ENCODE data around the gene UBE2Q1.

Gene UBE2Q1

GRCh38 chr1:154552036-154552435 lies 6.4 kb downstream of the UBE2Q1 start:
- H3K4me2 ChIP-seq, result no peak overlapping the region
- no peak overlapping the region for H3K9ac ChIP-seq
- peaks cover 17% of the 10 kb centered on the region for H3K4me1 ChIP-seq
- H3K27ac ChIP-seq, result no peak overlapping the region
- TF ChIP-seq Cebpa-rat (IDR thresholded peaks at IDR 0.05), result no peak
- peaks cover 91% of the 10 kb centered on the region for H4K20me1 ChIP-seq
- H3K9me3 ChIP-seq, result no peaks in the 10 kb centered on the region
- H3K36me3 ChIP-seq, result peaks cover 87% of the 10 kb centered on the region
- no peak overlapping the region for H3K4me3 ChIP-seq
- no peaks in the 10 kb centered on the region for H3K27me3 ChIP-seq

- Histone ChIP-seq H4K20me1 (peaks cover 86% of the 10 kb centered on the region), H3K36me3 (peaks cover 85% of the 10 kb centered on the region), H3K9me3 (no peaks in the 10 kb centered on the region), H3K4me2 (no peak overlapping the region), H3K4me3 (no peak overlapping the region), H3K4me1 (peaks cover 11% of the 10 kb centered on the region), H3K9ac (no peak overlapping the region), H3K27me3 (no peaks in the 10 kb centered on the region), H3K27ac (no peak overlapping the region)
- TF ChIP-seq Cebpa-rat (IDR thresholded peaks at IDR 0.05), result no peak
Measured at GRCh38 chr1:154551474-154551873, 7.0 kb downstream of the UBE2Q1 start.

GRCh38 chr1:154550657-154551056 lies 7.8 kb downstream of the UBE2Q1 start:
- H3K27ac ChIP-seq, result no peak overlapping the region
- peaks cover 78% of the 10 kb centered on the region for H4K20me1 ChIP-seq
- no peaks in the 10 kb centered on the region for H3K9me3 ChIP-seq
- H3K4me1 ChIP-seq, result 0 out of 2 replicates have a peak, but pooled peaks cover 4% of the 10 kb centered on the region
- TF ChIP-seq Cebpa-rat (IDR thresholded peaks at IDR 0.05), result no peak
- no peak overlapping the region for H3K4me3 ChIP-seq
- no peak overlapping the region for H3K4me2 ChIP-seq
- H3K27me3 ChIP-seq, result no peaks in the 10 kb centered on the region
- no peak overlapping the region for H3K9ac ChIP-seq
- H3K36me3 ChIP-seq, result peaks cover 77% of the 10 kb centered on the region

- Histone ChIP-seq H4K20me1 (peaks cover 72% of the 10 kb centered on the region), H3K27me3 (no peaks in the 10 kb centered on the region), H3K9me3 (no peaks in the 10 kb centered on the region), H3K27ac (no peak overlapping the region), H3K4me2 (no peak overlapping the region), H3K9ac (no peak overlapping the region), H3K4me1 (0 out of 2 replicates have a peak, but pooled peaks cover 5% of the 10 kb centered on the region), H3K4me3 (no peak overlapping the region), H3K36me3 (peaks cover 71% of the 10 kb centered on the region)
- no peak for TF ChIP-seq Cebpa-rat (IDR thresholded peaks at IDR 0.05)
Measured at GRCh38 chr1:154550070-154550469, 8.4 kb downstream of the UBE2Q1 start.

GRCh38 chr1:154549202-154549770 lies 9.2 kb downstream of the UBE2Q1 start:
- H3K4me3 ChIP-seq, result no peak overlapping the region
- H3K9ac ChIP-seq, result 0 out of 2 replicates have a peak overlapping the region, but pooled peaks have one; percentile 5
- no peak overlapping the region for H3K27ac ChIP-seq
- TF ChIP-seq Cebpa-rat (IDR thresholded peaks at IDR 0.05), result no peak
- H4K20me1 ChIP-seq, result peaks cover 65% of the 10 kb centered on the region
- peaks cover 63% of the 10 kb centered on the region for H3K36me3 ChIP-seq
- no peak overlapping the region; the same call in 1 of the 2 replicates for H3K4me2 ChIP-seq
- 0 out of 2 replicates have a peak, but pooled peaks cover 9% of the 10 kb centered on the region for H3K4me1 ChIP-seq
- H3K27me3 ChIP-seq, result no peaks in the 10 kb centered on the region
- no peaks in the 10 kb centered on the region for H3K9me3 ChIP-seq

GRCh38 chr1:154548028-154548427 lies 10.4 kb downstream of the UBE2Q1 start:
- Histone ChIP-seq H3K36me3 (peaks cover 51% of the 10 kb centered on the region), H3K27ac (no peak overlapping the region), H3K9me3 (no peaks in the 10 kb centered on the region), H3K9ac (no peak overlapping the region), H3K4me1 (0 out of 2 replicates have a peak, but pooled peaks cover 9% of the 10 kb centered on the region), H3K4me2 (no peak overlapping the region), H3K4me3 (no peak overlapping the region), H3K27me3 (no peaks in the 10 kb centered on the region), H4K20me1 (peaks cover 55% of the 10 kb centered on the region)
- TF ChIP-seq Cebpa-rat (IDR thresholded peaks at IDR 0.05), result no peak

- Histone ChIP-seq H3K4me1 (0 out of 2 replicates have a peak, but pooled peaks cover 9% of the 10 kb centered on the region), H3K27me3 (no peaks in the 10 kb centered on the region), H3K4me3 (no peak overlapping the region), H3K9me3 (no peaks in the 10 kb centered on the region), H3K4me2 (no peak overlapping the region), H3K9ac (no peak overlapping the region), H3K36me3 (peaks cover 43% of the 10 kb centered on the region), H4K20me1 (peaks cover 47% of the 10 kb centered on the region), H3K27ac (no peak overlapping the region)
- no peak for TF ChIP-seq Cebpa-rat (IDR thresholded peaks at IDR 0.05)
Measured at GRCh38 chr1:154547105-154547732, 11.2 kb downstream of the UBE2Q1 start.

GRCh38 chr1:154546264-154547063 lies 12.0 kb downstream of the UBE2Q1 start:
- Histone ChIP-seq H3K27ac (no peak overlapping the region), H3K4me2 (no peak overlapping the region), H3K4me3 (no peak overlapping the region), H3K36me3 (peaks cover 35% of the 10 kb centered on the region), H3K9ac (no peak overlapping the region), H3K4me1 (0 out of 2 replicates have a peak, but pooled peaks cover 9% of the 10 kb centered on the region), H3K27me3 (no peaks in the 10 kb centered on the region), H4K20me1 (peaks cover 39% of the 10 kb centered on the region), H3K9me3 (no peaks in the 10 kb centered on the region)
- no peak for TF ChIP-seq Cebpa-rat (IDR thresholded peaks at IDR 0.05)

- Histone ChIP-seq H3K27ac (no peak overlapping the region), H3K27me3 (no peaks in the 10 kb centered on the region), H3K4me1 (0 out of 2 replicates have a peak, but pooled peaks cover 5% of the 10 kb centered on the region), H3K9ac (no peak overlapping the region), H4K20me1 (no peaks in the 10 kb centered on the region), H3K9me3 (no peaks in the 10 kb centered on the region), H3K4me2 (no peak overlapping the region), H3K4me3 (no peak overlapping the region), H3K36me3 (no peaks in the 10 kb centered on the region)
- no peak for TF ChIP-seq Cebpa-rat (IDR thresholded peaks at IDR 0.05)
Measured at GRCh38 chr1:154541231-154541630, 17.2 kb downstream of the UBE2Q1 start.
